GM19240 (cell line): ENCODE measurements around the gene SFRP4.
"Not testable (repeated sequence)": the region's sequence is repeated elsewhere in the genome, so short reads cannot be mapped to it uniquely, and the experiment has no call there.

Source experiments
- DNase-seq: peaks from one replicate; pipeline ENCODE4 v3.0.0; 2011; ENCODE audit warnings: low spot score; ENCODE audit not compliant: insufficient read length

The SFRP4 gene

DNA sequence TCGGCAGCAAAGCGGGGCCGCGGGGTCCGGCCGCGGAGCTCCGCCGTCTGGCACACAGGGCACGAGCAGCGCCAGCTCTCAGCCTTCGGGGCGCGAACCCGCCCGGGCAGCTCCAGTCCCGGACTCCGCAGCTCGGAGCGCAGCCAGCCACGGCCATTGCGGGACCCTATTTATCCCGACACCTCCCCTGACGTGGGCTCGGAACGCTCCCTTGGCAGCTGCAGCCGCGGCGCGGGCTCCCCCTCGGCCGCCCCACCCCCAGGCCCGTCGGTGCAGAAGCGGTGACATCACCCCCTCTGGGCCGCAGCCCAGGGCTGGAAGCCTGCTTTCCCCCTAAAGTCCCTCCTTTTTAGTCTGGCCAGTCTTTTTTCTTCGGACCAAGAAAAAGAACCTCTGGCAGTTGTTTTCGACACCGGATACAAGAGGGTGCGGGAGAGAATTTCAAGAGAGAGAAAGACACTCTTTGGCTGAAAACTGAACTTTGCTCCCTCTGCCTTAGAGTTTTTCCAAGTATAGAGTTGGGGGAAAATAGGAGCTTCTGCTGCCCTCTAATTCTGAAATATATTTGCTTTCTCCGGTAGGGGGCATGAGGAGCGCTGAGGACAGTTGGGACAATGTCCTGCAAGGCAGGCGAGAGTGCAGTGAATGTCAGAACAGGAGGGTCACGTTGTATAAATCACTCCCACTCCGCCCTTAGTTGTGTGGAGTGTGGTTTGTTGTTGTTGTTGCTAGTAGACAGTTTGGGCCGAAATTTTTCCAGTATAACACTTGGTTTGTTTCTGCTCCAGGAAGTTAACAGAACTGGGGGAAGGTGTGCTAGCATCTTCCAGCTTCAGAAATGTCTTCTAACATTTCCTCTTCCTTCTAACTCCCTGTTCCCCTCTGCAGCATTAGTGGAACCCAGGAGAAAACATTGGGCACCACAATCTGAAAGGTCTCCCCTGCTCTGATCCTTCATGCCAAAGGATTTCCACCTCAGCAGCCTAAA lies at the start of gene SFRP4:
Gene SFRP4 (minus strand): TSS at position 145 of the 988 bp plus-strand sequence. CDS start 280 bp downstream, outside the sequence.
- no peak for DNase-seq

DNA sequence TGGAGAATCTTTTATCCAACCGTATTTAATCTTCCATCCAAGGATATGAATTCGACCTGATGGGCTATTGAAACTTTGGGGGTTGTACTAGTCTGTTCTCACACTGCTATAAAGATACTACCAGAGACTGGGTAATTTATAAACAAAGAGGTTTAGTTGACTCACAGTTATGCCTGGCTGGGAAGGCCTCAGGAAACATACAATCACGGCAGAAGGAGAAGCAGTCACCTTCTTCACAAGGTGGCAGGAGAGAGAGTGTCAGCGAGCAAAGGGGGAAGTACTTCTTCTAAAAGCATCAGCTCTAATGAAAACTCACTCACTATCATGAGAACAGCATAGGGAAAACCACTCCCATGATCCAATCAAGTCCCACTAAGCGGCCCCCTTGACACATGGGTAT lies 47.6 kb upstream of the SFRP4 start:
- DNase-seq = no peak

DNA sequence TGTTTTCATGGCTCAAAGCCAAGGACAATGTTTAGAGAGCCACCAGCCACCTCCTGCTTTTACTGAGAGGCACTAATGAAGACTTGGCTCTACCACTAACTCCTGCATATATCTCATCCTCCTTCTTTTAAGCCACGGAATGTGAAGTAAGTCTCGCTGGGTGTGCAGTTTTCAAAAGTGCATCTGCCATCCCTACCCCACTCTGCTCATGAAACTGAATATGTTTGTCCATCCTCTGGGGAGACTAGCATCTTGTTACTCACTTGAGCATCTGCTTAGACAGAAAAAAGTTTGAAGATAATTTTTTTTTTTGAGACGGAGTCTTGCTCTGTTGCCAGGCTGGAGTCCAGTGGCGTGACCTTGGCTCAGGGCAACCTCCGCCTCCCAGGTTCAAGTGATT lies 44.6 kb upstream of the SFRP4 start:
- no peak for DNase-seq

DNA sequence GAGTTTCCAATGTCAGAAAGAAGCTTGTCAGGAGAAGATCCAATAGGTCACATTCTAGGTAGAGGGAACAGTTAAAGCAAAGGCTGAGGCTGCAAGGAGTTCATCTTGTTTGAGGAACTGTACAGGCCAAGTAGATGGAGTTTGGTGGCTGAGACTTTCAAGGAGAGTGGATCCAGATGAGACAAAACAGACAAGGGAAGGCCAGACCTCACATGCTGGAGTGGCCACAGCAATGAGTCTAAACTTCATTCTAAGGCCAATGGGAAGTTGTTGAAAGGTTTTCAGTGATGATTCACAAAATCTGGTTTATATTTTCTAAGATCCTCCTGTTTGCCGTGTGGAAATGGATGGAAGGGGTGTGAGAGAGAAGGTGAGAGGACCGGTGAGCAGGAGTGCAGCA lies 43.9 kb upstream of the SFRP4 start:
- DNase-seq = no peak

DNA sequence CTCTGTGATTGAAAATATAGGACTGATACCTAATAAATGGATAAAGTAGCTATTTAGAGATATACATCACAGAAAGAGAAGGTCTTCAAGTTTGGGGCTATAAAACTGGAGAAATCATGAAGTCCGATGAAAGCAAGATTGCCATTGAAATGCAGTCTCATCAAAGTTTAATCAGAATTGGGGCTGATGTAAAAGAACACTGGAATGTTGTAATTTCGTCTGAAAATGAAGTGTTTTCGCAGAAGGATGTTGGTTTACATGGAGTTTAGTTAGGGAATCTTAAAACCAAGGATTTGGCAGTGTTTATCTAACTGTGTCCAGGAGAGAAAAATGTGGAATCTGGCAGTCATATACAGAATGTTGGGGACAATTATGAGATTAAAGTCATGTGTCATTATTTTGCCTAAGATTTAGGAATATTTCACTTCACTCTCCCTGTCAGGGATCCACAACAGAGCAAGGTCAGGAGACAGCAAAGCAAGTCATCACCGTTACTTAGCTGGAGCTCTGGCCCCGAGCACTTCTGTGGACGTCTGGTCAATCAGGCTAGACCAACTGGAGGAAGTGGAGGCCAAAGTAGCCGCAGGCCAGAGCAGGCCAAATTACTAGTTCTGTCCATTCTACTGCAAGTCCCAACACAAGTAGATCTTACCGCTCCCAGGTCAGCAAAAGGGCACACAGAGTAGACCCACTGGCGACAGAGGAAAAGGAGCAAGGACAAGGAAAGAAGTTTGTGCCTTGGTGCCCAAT lies 40.8 kb upstream of the SFRP4 start:
- DNase-seq = no peak

DNA sequence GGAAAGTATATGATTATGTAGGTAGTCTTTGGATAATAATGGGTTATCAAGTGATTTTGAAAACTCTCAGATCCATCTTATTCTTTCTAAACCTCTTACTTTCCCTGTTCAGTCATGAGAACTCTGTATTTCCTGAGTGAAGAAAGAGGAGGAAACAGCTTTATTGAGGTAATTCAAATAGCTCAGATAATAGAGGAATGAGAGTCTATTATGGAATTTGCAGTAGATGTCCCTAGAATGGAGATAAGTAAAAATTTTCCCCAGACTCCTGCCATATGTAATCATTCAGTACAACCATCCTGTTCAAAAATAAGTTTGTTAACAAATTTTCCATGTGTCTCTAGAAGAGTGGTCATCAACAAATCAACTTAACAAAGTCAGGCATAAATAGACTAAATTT lies 40.2 kb upstream of the SFRP4 start:
- DNase-seq = no peak

DNA sequence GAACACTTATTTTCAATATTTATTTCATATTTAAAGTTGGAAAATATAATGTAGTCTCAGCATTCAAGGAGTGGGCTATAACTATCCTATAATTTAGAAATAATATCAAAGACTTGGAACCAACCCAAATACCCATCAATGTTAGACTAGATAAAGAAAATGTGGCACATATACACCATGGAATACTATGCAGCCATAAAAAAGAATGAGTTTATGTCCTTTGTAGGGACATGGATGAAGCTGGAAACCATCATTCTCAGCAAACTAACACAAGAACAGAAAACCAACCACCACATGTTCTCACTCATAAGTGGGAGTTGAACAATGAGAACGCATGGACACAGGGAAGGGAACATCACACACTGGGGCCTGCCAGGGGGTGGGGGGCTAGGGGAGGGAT lies 37.6 kb upstream of the SFRP4 start:
- DNase-seq = not testable (repeated sequence)

DNA sequence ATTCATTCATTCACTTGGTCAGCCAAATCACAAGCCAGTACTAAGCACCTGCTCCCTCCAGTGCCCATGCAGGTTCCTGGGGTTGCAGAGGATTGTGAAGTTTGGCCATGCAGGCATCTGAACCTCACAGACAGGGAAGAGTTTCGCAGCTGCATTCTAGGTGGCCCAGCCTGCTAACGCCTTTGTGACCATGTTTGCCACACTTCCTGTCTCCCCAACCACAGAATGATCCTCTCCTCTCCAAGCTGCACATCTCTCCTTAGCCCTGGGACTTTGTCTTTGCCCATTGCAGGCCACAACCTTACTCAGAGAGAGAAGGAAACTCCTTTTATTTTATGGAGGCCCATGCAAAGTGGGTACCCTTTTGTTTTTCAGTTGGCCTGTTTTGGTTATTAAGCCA lies 35.6 kb upstream of the SFRP4 start:
- DNase-seq = no peak

DNA sequence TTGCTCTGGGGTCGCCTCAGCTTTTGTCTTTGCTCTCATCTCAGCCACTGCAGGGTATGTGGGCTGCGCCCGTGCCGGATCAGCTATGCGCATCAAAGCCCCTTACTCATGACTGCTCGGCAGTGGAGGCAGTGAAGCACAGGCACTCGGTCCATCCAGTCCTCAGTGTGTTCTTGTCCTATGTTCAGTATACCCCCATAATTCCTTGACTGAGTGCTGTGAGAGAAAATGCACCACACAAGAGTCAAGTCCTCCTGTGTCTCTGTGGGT lies 31.3 kb upstream of the SFRP4 start:
- DNase-seq = no peak

DNA sequence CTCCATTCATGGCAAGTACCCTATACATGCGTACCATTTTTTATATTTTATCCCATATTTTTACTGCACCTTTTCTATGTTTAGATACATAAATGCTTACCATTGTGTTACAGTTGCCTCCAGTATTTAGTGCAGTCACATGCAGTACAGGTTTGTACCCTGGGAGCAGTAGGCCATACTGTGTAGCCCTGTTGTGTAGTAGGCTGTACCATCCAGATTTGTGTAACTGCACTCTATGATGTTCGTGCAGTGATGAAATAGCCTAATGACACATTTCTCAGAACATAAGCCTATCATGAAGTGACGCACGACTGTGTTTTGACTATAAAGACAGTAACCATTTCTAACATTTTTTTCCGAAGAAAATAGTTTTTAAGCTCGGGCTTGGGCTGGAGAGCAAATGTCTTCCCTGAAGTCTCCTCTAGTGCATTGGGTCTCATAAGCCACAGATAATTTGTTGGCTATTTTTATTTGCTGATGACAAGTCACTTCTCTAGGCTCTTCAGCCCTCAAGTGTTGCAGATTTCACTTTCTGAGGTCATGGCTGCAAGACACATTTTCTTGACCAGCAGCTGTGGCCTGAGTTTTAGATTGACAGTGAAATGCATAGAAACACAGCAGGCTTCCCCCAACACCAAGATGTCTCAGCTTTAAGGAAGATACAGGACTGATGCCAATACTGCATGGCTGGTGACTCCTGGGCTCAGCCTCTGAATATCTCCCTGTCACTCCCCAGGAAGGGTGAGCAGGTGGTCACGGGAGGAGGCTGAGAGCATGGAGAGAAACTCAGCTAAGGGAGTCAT lies 30.7 kb upstream of the SFRP4 start:
- no peak for DNase-seq

DNA sequence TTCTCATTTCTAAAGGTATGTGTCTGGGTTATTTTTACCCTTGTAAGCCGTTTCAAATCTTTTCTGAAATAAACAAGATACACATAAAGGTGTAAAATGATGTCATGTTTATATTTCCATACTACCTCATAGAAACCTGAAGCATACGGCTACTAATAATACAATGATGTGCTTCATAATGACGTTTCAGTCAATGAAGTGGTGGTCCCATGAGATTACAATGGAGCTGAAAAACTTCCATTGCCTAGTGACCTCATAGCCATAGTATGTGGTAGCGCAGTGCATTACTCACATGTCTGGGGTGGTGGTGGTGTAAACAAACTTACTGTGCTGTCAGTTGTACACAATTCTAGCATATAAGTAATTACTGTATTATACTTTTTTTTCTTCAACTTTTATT lies 28.7 kb upstream of the SFRP4 start:
- DNase-seq = no peak

DNA sequence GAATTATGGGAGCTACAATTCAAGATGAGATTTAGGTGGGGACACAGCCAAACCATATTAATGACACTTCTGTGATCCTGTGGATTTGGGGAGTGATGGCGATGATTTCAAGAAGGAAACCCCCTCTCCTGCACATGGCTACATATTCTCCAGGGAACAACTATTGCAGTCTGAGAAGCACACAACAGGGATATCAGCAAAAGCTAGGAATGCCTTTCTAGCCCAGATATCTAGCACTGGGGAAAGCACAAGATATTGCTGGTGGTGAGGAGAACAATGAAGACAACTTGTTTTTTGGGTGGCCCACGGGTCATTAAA lies 28.1 kb upstream of the SFRP4 start:
- DNase-seq = no peak

DNA sequence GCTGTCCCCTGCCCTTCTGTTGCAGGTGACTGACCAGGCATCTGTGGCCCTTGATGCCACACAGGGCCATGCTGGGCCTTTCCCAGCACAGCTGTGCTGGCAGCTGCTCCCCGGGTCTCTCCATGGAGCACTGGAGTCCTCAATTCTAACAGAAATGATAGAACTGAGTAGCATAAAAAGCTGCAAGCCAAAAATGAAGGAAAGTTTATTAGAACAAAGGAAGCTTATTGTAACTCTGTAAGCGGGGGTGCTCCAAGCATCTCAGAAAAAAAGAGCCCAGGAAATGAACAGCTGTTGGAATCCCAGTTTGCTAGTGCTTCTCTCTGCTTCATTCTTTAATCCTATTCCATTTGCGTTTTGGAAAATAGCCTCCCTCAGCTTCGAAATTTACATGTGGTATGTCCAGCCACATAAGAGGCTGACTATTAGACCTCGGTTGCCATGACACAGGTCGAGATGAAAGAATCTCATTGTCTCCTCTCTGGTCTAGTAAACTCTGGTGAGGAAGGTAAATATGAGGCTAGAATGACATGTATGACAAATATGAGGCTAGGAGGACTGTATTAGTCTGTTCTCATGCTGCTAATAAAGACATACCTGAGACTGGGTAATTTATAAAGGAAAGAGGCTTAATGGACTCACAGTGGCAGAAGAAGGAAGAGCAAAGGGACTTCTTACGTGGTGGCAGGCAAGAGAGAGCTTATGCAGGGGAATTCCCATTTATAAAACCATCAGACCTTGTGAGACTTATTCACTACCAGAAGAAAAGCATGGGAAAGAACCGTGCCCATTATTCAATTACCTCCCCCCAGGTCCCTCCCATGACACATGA lies 27.5 kb upstream of the SFRP4 start:
- DNase-seq = no peak

DNA sequence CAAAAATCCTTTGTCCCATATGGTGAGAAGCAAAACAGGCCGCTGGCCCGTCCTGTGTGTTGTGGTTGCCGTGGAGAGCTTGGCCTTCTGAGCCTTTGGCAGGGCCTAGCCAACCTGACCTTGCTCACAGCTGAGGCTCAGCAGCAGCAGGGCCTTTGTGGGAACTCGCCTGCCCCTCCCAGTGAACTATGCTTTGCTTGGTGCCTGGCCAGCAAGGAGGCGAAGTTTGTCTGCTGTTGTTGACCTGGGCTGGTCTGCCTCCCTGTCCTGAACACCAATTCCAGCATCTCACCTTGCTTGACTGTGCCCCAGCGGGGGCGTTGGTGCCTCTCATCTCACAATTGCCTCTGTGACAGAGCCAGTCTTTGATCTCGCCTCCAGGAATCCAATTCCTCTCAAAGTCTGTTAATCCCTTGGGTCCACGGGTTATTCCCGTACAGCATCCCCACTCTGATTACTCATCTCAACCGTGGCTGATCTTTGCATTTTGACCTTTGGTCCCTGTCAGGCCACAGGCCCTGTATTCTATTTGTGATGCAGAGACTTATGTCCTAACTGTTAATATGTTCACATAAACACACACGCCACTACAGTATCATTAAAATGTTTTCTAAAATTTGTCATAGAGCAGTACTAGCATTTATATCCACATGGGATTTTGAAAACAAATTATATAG lies 26.5 kb upstream of the SFRP4 start:
- no peak for DNase-seq

DNA sequence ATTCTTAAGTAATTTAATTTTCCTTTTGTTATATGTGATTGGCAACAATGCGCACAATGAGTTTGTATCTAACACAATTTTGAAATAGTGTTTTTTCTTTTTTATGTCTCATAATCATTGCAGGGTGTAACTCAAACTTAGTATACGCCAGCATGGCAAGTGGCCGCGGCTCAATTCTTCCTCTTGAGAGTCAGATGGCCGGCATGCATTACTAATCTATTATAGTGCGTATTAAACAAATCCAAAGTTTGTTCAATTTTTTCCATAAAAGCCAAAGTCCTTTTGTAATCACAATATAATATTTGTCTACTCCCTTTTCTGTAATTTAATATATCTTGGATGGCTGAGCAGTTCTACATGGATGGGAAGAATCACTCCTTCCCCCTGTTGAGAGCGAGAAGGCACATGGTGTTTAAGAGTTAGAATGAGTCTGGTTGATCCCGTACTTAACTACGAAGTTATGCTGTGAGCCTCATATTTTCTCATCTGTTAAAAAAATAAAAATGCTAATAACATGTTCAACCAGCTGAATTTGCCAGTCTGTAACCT lies 16.5 kb upstream of the SFRP4 start:
- DNase-seq = no peak

DNA sequence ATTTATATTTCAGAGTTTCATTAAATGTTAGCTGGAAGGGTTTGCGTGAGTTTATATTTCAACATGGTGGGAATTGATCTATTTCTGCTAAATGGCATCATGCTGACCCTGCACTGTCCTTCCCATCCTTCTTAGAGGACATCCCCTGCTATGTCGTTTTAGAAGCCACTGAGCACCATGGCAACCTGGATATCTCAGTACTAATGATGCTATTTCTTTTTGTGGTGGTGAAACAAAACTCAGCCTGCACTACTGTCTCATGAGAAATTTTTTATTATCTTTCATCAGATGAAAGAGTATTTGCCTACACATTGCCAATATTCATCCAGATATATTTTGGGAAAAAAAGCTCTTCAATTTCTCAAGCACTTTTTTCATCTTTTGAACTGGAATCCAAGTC lies 15.9 kb upstream of the SFRP4 start:
- no peak for DNase-seq

DNA sequence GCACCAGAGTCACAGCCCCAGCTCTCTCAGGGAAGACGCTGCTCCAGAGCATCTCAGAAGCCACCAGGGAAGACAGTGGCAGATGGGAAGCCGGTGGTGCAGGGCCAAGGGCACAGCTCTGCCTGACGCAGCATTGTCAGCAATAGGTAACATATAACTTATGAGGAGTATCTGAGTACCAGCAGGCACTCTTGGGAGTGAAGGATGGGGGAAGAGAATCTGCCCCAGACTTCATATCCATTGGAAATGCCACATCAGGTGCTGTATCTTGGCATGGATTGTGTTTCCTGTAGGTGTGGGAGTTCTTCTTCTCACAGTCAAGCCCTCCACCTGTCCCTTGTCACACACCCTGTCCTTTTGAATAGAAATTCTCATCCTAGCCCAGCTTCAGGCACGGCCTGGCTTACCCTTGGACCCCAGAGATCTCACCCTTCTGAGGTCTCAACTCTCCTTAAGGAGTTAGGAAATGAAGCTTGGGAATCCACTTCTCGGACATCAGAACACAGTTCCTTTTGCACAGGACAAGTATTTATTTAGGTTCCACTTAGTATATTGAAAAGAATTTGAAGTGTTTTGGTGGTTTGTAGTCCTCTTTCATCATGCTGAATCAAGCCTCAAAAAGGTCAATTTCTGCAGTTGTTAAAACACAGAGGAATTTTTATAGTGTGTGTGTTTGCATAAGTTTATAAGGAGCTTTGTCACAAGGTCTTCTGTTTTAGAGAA lies 13.8 kb upstream of the SFRP4 start:
- DNase-seq = no peak

DNA sequence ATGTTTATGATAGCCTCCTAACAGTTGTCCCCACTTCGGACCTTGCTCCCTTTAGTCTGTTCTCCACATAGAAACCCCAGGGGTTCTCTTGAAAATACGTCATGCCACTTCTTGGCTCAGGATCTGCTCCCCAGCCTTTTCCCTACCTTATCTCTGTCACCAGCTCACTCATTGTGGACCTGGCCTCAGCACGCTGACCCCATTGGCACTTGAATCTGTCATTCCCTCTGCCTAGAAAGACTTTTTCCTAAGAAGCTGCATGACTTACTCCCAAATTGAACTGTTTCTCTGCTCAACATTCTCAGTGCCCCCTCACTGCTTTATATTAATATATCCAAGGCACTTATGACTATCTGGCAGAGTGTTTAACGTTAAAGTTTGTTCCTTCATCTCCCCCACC lies 12.3 kb upstream of the SFRP4 start:
- no peak for DNase-seq

DNA sequence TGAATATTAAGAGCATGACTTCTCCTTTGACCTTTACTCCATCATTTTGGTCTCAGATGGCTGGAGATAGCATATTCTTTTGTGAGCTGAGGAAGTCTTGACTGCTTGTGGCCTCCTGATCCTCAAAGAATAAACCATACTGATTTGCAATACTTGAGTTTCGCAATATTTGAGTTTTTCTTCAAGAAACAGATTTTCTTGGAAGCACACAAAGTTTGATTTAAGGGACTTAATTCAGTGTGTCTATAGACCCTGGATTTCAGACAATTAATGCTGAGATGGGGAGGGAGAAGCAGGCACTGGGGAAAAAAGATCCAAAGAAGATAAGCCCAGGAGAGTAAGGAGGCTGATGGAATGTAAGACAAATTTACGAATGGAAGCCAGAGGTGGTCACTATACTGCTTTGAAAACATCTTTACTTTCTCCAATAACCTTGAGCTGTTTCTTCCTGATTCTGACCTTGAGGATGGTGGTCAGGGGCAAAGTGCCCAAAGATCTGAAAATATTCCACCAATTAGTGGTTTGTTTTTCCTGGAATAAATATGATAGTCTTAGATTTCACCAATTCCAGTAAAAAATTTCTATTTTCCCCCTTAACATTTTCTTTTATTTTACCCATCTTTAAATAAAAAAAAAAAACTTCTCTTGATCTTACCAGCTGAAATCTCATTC lies 11.3 kb upstream of the SFRP4 start:
- DNase-seq = no peak
